GM21367 (cell line): ENCODE data around the gene KCNQ5.

Source experiments
- ATAC-seq: cut with Tn5 transposase; IDR thresholded peaks from one replicate; pipeline ENCODE4 v1.9.1; 2021; ENCODE audit not compliant: unreplicated experiment

KCNQ5 gene

GRCh38 chr6:73086726-73087125 lies 464.9 kb downstream of the KCNQ5 start:
- no peak for ATAC-seq

- peak; percentile 79 for ATAC-seq
Measured at GRCh38 chr6:73088138-73088813, 466.4 kb downstream of the KCNQ5 start.

- no peak for ATAC-seq
Measured at GRCh38 chr6:73104921-73105320, 483.1 kb downstream of the KCNQ5 start.

GRCh38 chr6:73107016-73107415 lies 485.2 kb downstream of the KCNQ5 start:
- no peak for ATAC-seq

- ATAC-seq = no peak
Measured at GRCh38 chr6:73108949-73109348, 487.1 kb downstream of the KCNQ5 start.

GRCh38 chr6:73109659-73110058 lies 487.8 kb downstream of the KCNQ5 start:
- no peak for ATAC-seq

- no peak for ATAC-seq
Measured at GRCh38 chr6:73116330-73116729, 494.5 kb downstream of the KCNQ5 start.

- ATAC-seq = no peak
Measured at GRCh38 chr6:73121421-73121993, 499.6 kb downstream of the KCNQ5 start.

GRCh38 chr6:73123632-73124329 lies 501.9 kb downstream of the KCNQ5 start:
- peak; percentile 86 for ATAC-seq

- ATAC-seq = peak; percentile 91
Measured at GRCh38 chr6:73129653-73130443, 508.0 kb downstream of the KCNQ5 start.

- no peak for ATAC-seq
Measured at GRCh38 chr6:73131706-73132105, 509.8 kb downstream of the KCNQ5 start.

GRCh38 chr6:73134588-73134987 lies 512.7 kb downstream of the KCNQ5 start:
- ATAC-seq = no peak

GRCh38 chr6:73139681-73140383 lies 518.0 kb downstream of the KCNQ5 start:
- ATAC-seq = no peak

- ATAC-seq = no peak
Measured at GRCh38 chr6:73143551-73143950, 521.7 kb downstream of the KCNQ5 start.

GRCh38 chr6:73144516-73144915 lies 522.7 kb downstream of the KCNQ5 start:
- ATAC-seq = no peak

- peak; percentile 66 for ATAC-seq
Measured at GRCh38 chr6:73145690-73146089, 523.8 kb downstream of the KCNQ5 start.

- ATAC-seq = no peak
Measured at GRCh38 chr6:73151732-73152131, 529.9 kb downstream of the KCNQ5 start.

- ATAC-seq = no peak
Measured at GRCh38 chr6:73152556-73152955, 530.7 kb downstream of the KCNQ5 start.

- ATAC-seq = no peak
Measured at GRCh38 chr6:73152966-73153757, 531.3 kb downstream of the KCNQ5 start.
